ENCODE measurements around the gene SHD. TPM values are rescaled to one million over a fixed set of nuclear protein-coding genes. Genes with fewer than 3 reads are reported as not detected.

Gene SHD
- total RNA-seq, 3 donors from 2014 or later: not detected

DNA sequence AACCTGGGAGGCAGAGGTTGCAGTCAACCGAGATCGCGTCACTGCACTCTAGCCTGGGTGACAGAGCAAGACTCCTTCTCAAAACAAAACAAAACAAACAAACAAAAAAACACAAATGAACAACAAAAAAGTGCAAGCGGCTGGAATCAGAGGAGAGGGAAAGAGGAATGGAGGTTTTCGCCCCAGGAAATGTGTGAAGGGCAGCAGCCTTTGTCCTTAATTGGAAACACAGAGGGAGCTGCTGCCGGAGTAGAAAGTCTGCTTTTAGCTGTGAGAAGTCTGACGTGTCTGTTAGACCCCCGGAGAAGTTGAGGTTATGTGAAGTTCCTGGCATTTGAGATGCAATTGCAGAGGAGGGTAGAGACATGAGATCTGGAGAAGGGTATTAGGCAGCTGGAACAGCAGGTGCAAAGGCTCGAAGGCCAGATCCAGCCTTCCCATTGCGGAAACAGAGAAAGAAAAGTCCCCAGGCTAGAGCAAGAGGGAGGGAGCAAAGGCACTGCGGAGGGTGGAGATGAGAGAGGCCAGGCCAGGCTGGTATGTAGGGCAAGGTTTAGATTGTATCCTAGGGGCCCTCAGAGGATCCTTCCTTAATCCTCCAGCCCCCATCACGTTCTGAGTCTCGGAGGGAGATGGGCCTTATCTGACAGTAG, 22.6 kb downstream of the SHD start:
- ATAC-seq (no peak), DNase-seq (no peak)
- Mint-ChIP-seq H3K9me3 (no peaks in the 10 kb centered on the region), H3K27me3 (ENCODE audit: low read depth) (peaks cover 9% of the 10 kb centered on the region), H3K4me1 (ENCODE audit: low read depth) (peaks cover 27% of the 10 kb centered on the region), H3K36me3 (ENCODE audit: insufficient read depth) (no peaks in the 10 kb centered on the region), H3K4me3 (peak overlapping the region; percentile 64)

DNA sequence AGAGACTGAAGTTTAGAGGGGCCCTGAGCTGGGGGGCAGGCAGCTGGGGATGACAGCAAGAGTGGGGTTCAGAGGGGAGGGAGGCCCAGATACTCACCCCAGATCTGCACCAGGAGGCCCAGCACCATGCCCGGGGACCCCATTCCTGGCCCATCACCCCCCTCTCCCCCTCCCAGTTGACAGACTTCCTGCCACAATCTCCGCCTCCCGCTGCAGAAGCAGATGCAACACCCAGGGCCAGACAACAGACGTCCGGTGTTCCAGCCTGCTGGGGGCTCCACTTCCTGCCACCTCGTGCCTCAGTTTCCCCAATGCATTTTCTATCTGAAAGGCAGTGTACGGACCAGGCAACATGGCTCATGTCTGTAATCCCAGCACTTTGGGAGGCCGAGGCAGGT, 23.2 kb downstream of the SHD start, which contains the start of gene TMIGD2:
TMIGD2 (minus strand) TSS at position 147 of the 398 bp plus-strand sequence; CDS start at position 143, 4 bp downstream.
- H3K27me3 Mint-ChIP-seq (ENCODE audit: low read depth): peaks cover 9% of the 10 kb centered on the region
- DNase-seq: no peak
- no peak for ATAC-seq
- peaks cover 27% of the 10 kb centered on the region for H3K4me1 Mint-ChIP-seq (ENCODE audit: low read depth)
- no peaks in the 10 kb centered on the region for H3K9me3 Mint-ChIP-seq
- H3K4me3 Mint-ChIP-seq: peak within 1 kb of the TSS; percentile 64
- H3K36me3 Mint-ChIP-seq (ENCODE audit: insufficient read depth): no peaks in the 10 kb centered on the region

DNA sequence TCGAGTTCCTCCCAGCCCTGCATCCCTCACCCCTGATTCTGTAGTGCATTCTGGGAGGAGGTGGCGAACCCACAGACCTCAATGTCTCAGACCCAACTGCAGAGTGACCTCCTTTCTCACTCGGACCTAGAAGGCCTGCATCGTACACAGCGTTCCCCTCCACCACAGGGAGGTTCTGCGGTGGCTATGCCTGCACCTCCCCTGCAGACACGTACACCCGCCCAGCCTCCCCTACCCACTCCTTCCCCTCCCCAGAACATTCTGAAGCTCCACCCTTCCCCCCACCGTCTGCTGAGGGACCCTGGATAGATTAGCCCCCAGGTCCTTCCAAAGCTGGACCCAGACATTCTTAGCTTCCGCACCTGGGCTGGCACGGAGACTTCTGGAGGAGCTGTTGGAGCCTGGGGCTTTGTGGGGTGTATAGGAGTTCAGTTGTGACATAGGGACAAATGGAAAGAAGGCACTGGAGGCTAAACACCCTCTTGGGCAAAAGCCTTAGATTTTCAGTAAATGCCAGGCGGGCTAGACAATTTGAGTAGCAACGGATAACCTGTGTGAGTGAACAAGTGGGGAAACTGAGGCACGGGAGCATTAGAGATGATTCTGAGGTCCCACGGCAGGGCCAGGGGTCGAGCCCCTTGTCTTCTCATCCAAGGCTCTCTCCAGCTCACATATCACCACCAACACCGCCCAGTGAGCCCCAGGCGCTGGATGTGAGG, 24.9 kb downstream of the SHD start:
- ATAC-seq (no peak), DNase-seq (no peak)
- Mint-ChIP-seq H3K36me3 (ENCODE audit: insufficient read depth) (no peaks in the 10 kb centered on the region), H3K27me3 (ENCODE audit: low read depth) (peaks cover 9% of the 10 kb centered on the region), H3K4me3 (peak overlapping the region; percentile 56), H3K9me3 (no peaks in the 10 kb centered on the region), H3K4me1 (ENCODE audit: low read depth) (peaks cover 25% of the 10 kb centered on the region)

DNA sequence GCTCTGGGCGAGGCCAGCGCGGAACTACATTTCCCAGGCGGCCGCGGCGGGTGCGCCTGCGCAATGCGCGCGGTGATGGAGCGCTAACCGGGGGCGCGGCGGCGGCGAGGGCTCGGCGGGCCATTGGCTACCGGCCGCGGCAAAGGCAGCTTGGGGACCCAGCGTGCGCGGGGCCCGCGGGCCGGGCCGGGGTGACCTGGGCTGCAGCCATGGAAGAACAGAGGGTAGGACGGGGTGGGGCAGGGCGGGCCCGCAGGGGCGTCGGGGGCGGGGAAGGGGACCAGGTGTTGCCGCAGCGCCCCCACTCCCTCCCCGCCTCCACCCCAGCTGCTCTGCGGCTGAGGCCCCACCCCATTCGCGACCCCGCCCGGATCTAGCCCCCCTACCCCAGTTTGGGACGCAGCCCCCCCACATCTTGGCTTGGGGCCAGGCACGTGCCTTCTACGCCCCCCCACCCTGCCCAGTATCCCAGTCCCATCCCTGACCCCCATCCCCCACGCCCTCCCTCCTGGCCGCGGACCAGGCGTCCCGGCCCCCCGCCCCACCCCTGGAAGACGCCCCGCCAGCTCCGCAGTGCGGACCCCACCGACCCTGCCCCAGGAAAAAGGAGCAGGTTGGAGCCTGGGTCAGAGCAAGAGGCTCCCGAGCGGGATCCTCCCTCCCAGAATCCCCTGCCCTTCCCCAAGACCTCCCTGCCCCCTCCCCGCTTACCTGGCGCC, 25.6 kb downstream of the SHD start, which contains the start of gene FSD1:
FSD1 (plus strand) TSS at position 61 of the 719 bp plus-strand sequence; CDS start at position 210, 149 bp downstream.
- DNase-seq: peak; percentile 54
- peak; percentile 93 to 95 for ATAC-seq
- H3K4me3 Mint-ChIP-seq: peak within 1 kb of the TSS; percentile 56
- H3K9me3 Mint-ChIP-seq: no peaks in the 10 kb centered on the region
- H3K4me1 Mint-ChIP-seq (ENCODE audit: low read depth): peaks cover 25% of the 10 kb centered on the region
- H3K36me3 Mint-ChIP-seq (ENCODE audit: insufficient read depth): no peaks in the 10 kb centered on the region
- peaks cover 9% of the 10 kb centered on the region for H3K27me3 Mint-ChIP-seq (ENCODE audit: low read depth)

- peaks cover 9% of the 10 kb centered on the region for H3K27me3 Mint-ChIP-seq (ENCODE audit: low read depth)
These were observed 26.2 kb downstream of the SHD start for GRCh38 chr19:4305257-4305612.

DNA sequence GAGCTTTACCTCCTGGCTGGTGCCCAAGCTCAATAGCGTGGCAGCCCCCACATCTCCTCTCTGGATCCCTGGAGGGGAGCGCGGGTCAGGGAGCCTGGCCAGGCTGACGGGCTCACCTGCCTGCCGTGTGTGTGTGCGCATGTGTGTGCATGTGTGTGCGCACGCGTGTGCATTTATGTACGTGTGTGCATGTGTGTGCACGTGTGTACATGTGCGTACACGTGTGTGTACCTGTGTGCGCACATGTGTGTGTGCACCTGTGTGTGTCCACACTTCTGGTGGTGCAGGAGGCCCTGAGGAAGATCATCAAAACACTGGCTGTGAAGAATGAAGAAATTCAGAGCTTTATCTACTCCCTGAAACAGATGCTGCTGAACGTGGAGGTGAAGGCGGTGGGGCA, 26.6 kb downstream of the SHD start:
- no peaks in the 10 kb centered on the region for H3K9me3 Mint-ChIP-seq
- peaks cover 9% of the 10 kb centered on the region for H3K27me3 Mint-ChIP-seq (ENCODE audit: low read depth)
- peak overlapping the region; percentile 38 for H3K4me3 Mint-ChIP-seq
- no peaks in the 10 kb centered on the region for H3K36me3 Mint-ChIP-seq (ENCODE audit: insufficient read depth)
- DNase-seq (no peak), ATAC-seq (no peak)
- peaks cover 22% of the 10 kb centered on the region for H3K4me1 Mint-ChIP-seq (ENCODE audit: low read depth)

More at GRCh38 chr19:4305257-4305612, 26.2 kb downstream of the SHD start:
- Mint-ChIP-seq H3K36me3 (ENCODE audit: insufficient read depth) (no peaks in the 10 kb centered on the region), H3K4me3 (peak overlapping the region; percentile 38), H3K9me3 (no peaks in the 10 kb centered on the region), H3K4me1 (ENCODE audit: low read depth) (peaks cover 25% of the 10 kb centered on the region)
- ATAC-seq: no peak
- DNase-seq: no peak

DNA sequence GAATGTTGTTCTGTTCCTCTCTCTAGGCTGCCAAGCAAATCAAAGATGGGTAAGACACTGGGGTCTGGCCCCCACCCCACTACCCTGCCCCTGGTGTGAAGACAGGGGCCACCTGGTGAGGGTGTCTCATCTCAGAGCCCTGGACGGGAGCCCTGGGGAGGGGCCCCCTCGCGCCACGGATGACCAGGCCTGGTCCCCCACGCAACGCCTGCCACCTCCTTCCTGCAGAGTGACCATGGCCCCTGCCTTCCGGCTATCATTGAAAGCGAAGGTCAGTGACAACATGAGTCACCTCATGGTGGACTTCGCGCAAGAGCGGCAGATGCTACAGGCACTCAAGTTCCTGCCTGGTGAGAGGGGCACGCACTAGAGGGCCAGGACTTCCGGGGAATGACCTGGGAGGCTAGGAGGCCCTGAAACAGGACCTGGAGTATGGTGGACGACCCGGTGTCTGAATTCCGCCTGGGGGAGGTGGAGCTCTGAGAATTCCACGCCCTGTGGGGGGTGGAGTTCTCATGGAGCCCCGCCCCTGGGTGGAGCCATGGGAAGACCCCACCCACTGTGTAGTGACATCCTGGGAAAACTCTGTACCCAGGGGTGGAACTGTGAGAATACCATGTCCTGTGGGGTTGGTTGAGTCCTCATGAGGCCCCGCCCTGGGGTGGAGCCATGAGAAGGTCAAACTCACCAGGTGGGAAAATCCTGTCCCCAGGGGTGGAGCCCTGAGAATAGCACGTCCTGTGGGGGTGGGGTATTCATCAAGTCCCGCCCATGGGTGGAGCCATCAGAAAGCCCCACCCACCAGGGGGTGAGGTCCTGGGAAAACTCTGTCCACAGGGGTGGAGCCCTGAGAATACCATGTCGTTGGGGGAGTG, 31.4 kb downstream of the SHD start:
- H3K27me3 Mint-ChIP-seq (ENCODE audit: low read depth): peaks cover 2% of the 10 kb centered on the region
- peak; percentile 43 to 51 for ATAC-seq
- H3K4me3 Mint-ChIP-seq: no peak overlapping the region
- no peaks in the 10 kb centered on the region for H3K36me3 Mint-ChIP-seq (ENCODE audit: insufficient read depth)
- no peaks in the 10 kb centered on the region for H3K9me3 Mint-ChIP-seq
- no peak for DNase-seq
- no peaks in the 10 kb centered on the region for H3K4me1 Mint-ChIP-seq (ENCODE audit: low read depth)

GRCh38 chr19:4313847-4314490, 34.9 kb downstream of the SHD start:
- no peaks in the 10 kb centered on the region for H3K4me1 Mint-ChIP-seq (ENCODE audit: low read depth)
- no peak overlapping the region for H3K4me3 Mint-ChIP-seq
- H3K27me3 Mint-ChIP-seq (ENCODE audit: low read depth): no peaks in the 10 kb centered on the region
- H3K9me3 Mint-ChIP-seq: no peaks in the 10 kb centered on the region
- ATAC-seq (no peak), DNase-seq (no peak)
- no peaks in the 10 kb centered on the region for H3K36me3 Mint-ChIP-seq (ENCODE audit: insufficient read depth)

- no peaks in the 10 kb centered on the region for H3K4me1 Mint-ChIP-seq (ENCODE audit: low read depth)
- ATAC-seq: no peak
- H3K36me3 Mint-ChIP-seq (ENCODE audit: insufficient read depth): no peaks in the 10 kb centered on the region
- H3K27me3 Mint-ChIP-seq (ENCODE audit: low read depth): no peaks in the 10 kb centered on the region
- no peak for DNase-seq
- peaks cover 5% of the 10 kb centered on the region for H3K9me3 Mint-ChIP-seq
- no peak overlapping the region for H3K4me3 Mint-ChIP-seq
These were observed 37.9 kb downstream of the SHD start for GRCh38 chr19:4316956-4317355.

- DNase-seq (no peak), ATAC-seq (no peak)
- Mint-ChIP-seq H3K27me3 (ENCODE audit: low read depth) (no peaks in the 10 kb centered on the region), H3K4me3 (no peak overlapping the region), H3K4me1 (ENCODE audit: low read depth) (no peaks in the 10 kb centered on the region), H3K9me3 (peaks cover 5% of the 10 kb centered on the region), H3K36me3 (ENCODE audit: insufficient read depth) (no peaks in the 10 kb centered on the region)
These were observed 39.4 kb downstream of the SHD start for GRCh38 chr19:4318460-4318859.

- Mint-ChIP-seq H3K27me3 (ENCODE audit: low read depth) (no peaks in the 10 kb centered on the region), H3K36me3 (ENCODE audit: insufficient read depth) (no peaks in the 10 kb centered on the region), H3K4me1 (ENCODE audit: low read depth) (no peaks in the 10 kb centered on the region), H3K4me3 (no peak overlapping the region), H3K9me3 (peaks cover 5% of the 10 kb centered on the region)
- DNase-seq: no peak
- no peak for ATAC-seq
These were observed 40.1 kb downstream of the SHD start for GRCh38 chr19:4319067-4319718.

DNA sequence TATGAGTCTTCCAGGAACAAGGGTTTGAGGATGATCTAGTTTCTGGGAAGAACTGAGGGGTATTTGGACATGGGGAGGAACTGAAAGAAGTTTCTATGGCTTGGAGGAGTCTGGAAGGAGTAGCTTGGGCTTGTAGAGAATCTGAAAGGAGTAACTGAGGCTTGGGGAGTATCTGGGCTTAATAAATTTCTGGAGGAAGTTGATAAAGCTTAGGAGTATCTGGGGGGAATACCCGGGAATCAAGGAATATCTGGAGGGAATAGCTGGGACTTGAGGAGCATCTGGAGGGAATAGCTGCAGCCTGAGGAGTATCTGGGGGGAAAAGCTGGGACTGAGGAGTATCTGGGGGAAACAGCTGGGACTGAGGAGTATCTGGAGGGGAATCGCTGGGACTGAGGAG, 41.4 kb downstream of the SHD start:
- Mint-ChIP-seq H3K4me1 (ENCODE audit: low read depth) (no peaks in the 10 kb centered on the region), H3K9me3 (peaks cover 5% of the 10 kb centered on the region), H3K27me3 (ENCODE audit: low read depth) (no peaks in the 10 kb centered on the region), H3K4me3 (no peak overlapping the region), H3K36me3 (ENCODE audit: insufficient read depth) (no peaks in the 10 kb centered on the region)
- DNase-seq (no peak), ATAC-seq (no peak)

- no peak for ATAC-seq
- no peaks in the 10 kb centered on the region for H3K36me3 Mint-ChIP-seq (ENCODE audit: insufficient read depth)
- H3K4me1 Mint-ChIP-seq (ENCODE audit: low read depth): peaks cover 15% of the 10 kb centered on the region
These were observed 44.0 kb downstream of the SHD start for GRCh38 chr19:4322942-4323665.

More at GRCh38 chr19:4322942-4323665, 44.0 kb downstream of the SHD start:
- Mint-ChIP-seq H3K27me3 (ENCODE audit: low read depth) (peaks cover 3% of the 10 kb centered on the region), H3K4me3 (no peak overlapping the region), H3K9me3 (peaks cover 5% of the 10 kb centered on the region)
- DNase-seq: no peak
